ENCODE results near the gene PTPRT.

Gene PTPRT

DNA sequence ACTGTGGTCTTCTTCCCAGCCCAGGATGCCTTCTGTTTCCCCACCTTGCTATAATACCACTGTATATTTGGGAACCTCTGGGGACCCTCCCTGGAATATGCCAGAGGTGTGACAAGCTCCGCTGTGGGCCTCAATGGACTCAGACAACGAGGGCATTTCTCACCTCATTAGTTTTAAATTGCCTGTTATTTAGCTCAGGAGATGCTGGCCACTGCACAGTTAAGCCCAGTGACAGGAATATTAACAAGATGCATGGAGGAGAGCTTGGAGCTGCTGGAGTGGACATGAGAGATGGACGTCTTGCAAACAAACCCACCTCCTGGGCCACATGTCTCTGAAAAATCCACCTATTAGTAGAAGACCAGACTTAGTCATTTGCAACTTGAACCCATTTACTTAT lies 1136.4 kb downstream of the PTPRT start:
- in situ Hi-C loops (cut with MboI; ENCODE audit: low sequenced_read_pairs, unreplicated experiment), result no loop called here
- TF ChIP-seq CTCF (IDR thresholded peaks at IDR 0.05; ENCODE audit: borderline replicate concordance, control extremely low read depth, extremely low read depth, insufficient read depth, missing control alignments), result no peak

GRCh38 chr20:42051921-42052320 lies 1137.8 kb downstream of the PTPRT start:
- in situ Hi-C loops (cut with MboI; ENCODE audit: low sequenced_read_pairs, unreplicated experiment), result no loop called here
- no peak for TF ChIP-seq CTCF (IDR thresholded peaks at IDR 0.05; ENCODE audit: borderline replicate concordance, control extremely low read depth, extremely low read depth, insufficient read depth, missing control alignments)
- no peak for DNase-seq (ENCODE audit: low spot score)

More for the DNA sequence above, 1136.4 kb downstream of the PTPRT start:
- DNase-seq (ENCODE audit: low spot score), result no peak

DNA sequence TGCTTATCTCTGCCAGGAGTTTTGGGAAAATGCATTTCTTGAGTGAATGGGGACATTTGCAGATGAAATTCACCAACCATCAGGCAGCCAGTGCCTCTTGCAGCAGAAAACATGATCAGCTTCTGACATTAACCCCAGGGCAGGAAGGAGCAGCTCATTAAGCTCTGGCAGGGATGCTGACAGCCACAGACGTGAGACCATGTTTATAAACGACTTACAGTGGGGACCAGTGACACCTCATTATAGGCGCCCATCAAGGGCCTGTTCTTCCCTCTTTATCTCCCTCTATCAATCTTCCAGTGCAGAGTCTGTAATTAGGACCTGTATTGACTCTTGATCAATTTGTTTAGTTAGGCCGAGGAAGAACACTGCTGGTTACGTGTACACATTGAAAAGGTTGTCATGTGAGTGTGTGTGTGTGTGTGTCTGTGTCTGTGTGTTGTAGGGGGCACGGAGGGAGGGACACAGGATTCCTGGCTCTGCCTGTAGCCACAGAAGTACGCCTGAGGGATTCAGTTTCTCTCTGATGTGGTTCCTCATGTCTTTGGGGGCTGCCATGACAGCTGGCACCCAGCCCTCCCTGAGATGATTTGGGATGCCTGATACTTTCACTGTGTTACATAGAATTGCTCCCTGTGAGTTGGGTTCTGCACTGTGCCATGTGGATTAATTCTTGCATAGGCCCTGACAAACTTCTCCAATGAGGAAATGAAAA lies 1143.2 kb downstream of the PTPRT start:
- TF ChIP-seq CTCF (IDR thresholded peaks at IDR 0.05; ENCODE audit: borderline replicate concordance, control extremely low read depth, extremely low read depth, insufficient read depth, missing control alignments), result no peak
- DNase-seq (ENCODE audit: low spot score), result no peak

DNA sequence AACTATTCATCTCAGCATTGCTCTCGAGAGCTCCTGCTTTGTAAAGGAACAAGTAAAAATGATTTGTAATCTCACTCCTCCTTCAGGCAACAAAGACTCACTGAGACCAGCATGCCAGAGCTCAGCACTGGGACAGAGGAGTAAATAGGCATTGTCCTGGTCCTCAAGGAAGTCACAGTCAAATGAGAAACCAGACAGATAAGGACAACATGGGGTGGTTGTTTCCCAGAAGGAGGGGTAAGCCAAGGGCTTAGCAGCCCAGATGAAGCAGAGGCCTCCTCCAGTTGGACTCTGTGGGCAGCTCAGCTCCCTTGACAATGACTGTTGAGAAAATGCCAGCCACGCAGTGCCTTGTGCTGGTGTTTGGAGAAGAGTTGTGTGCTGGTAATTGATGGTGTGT lies 1145.8 kb downstream of the PTPRT start:
- DNase-seq (ENCODE audit: low spot score), result no peak
- TF ChIP-seq CTCF (IDR thresholded peaks at IDR 0.05; ENCODE audit: borderline replicate concordance, control extremely low read depth, extremely low read depth, insufficient read depth, missing control alignments), result no peak
- in situ Hi-C loops (cut with MboI; ENCODE audit: low sequenced_read_pairs, unreplicated experiment), result no loop called here

More for the DNA sequence above, 1143.2 kb downstream of the PTPRT start:
- in situ Hi-C loops (cut with MboI; ENCODE audit: low sequenced_read_pairs, unreplicated experiment), result no loop called here

DNA sequence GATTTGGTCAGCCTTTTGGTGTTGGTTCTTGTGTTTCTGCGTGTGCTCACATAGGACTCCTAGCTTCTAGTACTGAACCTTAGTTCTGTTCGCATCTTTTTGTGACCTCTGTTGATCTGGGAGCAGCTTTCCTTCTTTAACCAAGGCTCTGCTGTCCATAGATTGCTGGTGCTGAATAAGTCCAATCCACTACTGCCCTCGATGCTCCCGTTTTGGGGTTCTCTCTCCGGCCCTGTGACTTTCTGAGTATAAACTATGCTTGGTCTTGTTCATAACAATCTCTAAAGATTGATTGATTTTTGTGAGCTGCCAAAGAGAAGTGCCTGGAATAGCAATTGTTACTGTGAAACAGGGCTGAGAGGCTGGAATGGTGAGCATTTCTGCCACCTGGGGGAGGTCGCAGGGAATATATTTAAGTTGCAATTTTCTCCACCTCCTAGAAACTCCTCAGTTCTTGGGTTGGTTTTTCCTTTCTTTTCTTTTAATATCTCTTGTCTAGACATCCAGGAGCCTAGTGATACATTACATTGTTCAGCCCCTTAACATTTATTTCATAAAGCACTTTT lies 1148.6 kb downstream of the PTPRT start:
- DNase-seq (ENCODE audit: low spot score), result no peak
- TF ChIP-seq CTCF (IDR thresholded peaks at IDR 0.05; ENCODE audit: borderline replicate concordance, control extremely low read depth, extremely low read depth, insufficient read depth, missing control alignments), result no peak
- in situ Hi-C loops (cut with MboI; ENCODE audit: low sequenced_read_pairs, unreplicated experiment), result no loop called here

DNA sequence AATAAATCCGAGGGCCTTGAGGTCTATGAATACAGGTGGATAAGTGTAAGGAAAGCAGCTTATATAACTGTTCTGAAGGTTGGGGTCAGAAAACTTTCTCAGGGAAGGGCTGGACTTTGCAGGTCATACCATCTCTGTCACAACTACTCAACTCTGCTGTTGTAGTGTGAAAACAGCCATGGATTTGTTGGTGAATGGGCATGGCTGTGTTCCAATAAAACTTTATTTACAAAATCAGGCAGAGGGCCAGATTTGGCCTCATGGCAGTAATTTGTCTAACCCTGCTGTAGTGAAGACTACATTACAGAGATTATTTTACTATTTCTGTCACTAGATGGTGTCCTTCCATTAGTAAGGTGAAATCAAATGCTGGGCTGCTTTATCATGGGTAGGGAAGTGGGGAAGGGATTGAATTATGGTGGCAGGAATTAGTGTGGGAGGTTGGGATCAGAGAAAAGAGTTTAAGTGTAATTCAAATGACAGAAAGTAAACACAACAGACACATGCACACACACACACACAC lies 1161.9 kb downstream of the PTPRT start:
- TF ChIP-seq CTCF (IDR thresholded peaks at IDR 0.05; ENCODE audit: borderline replicate concordance, control extremely low read depth, extremely low read depth, insufficient read depth, missing control alignments), result no peak
- no peak for DNase-seq (ENCODE audit: low spot score)
- in situ Hi-C loops (cut with MboI; ENCODE audit: low sequenced_read_pairs, unreplicated experiment), result no loop called here

Data from GM13976 (cell line).